NCI-H2029 treated with DMSO at 0.1 percent for 48 hours (cell line): ENCODE results near the gene PCDHGA1.
"Not testable (repeated sequence)": the region's sequence is repeated elsewhere in the genome, so short reads cannot be mapped to it uniquely, and the experiment has no call there.

Source experiments
- DNase-seq: peaks from one replicate; lab custom pipeline; 2025; lab: John Stamatoyannopoulos, UW

PCDHGA1 gene

GRCh38 chr5:141412854-141413539 is 82.7 kb downstream of the PCDHGA1 start, which contains the start of gene PCDHGA10:
TSS of gene PCDHGA10 (plus strand) at chr5:141412987. CDS start at chr5:141413176, 189 bp downstream.
- no peak for DNase-seq

GRCh38 chr5:141413540-141414069 is 83.3 kb downstream of the PCDHGA1 start:
- DNase-seq = no peak

GRCh38 chr5:141414548-141415274 is 84.4 kb downstream of the PCDHGA1 start:
- DNase-seq = not testable (repeated sequence)

- not testable (repeated sequence) for DNase-seq
Observed at GRCh38 chr5:141415275-141415618, 84.9 kb downstream of the PCDHGA1 start.

GRCh38 chr5:141417494-141418172 is 87.3 kb downstream of the PCDHGA1 start, which contains the start of gene PCDHGB7:
TSS of gene PCDHGB7 (plus strand) at chr5:141417677. CDS start at chr5:141417860, 183 bp downstream.
- not testable (repeated sequence) for DNase-seq

GRCh38 chr5:141419074-141419880 is 89.0 kb downstream of the PCDHGA1 start:
- DNase-seq = no peak

GRCh38 chr5:141420855-141421488 is 90.7 kb downstream of the PCDHGA1 start, which contains the start of gene PCDHGA11:
TSS of gene PCDHGA11 (plus strand) at chr5:141421051. CDS start at chr5:141421228, 177 bp downstream.
- DNase-seq = no peak

GRCh38 chr5:141421489-141421855 is 91.2 kb downstream of the PCDHGA1 start:
- no peak for DNase-seq

- no peak for DNase-seq
Observed at GRCh38 chr5:141422742-141423291, 92.5 kb downstream of the PCDHGA1 start.

GRCh38 chr5:141427783-141428426 is 97.6 kb downstream of the PCDHGA1 start:
- no peak for DNase-seq

GRCh38 chr5:141430332-141431113 is 100.2 kb downstream of the PCDHGA1 start, which contains the start of gene PCDHGA12:
TSS of gene PCDHGA12 (plus strand) at chr5:141430507. CDS start at chr5:141430760, 253 bp downstream.
- no peak for DNase-seq

- DNase-seq = no peak
Observed at GRCh38 chr5:141431286-141431685, 101.0 kb downstream of the PCDHGA1 start.

GRCh38 chr5:141432308-141432707 is 102.0 kb downstream of the PCDHGA1 start:
- DNase-seq = not testable (repeated sequence)

- not testable (repeated sequence) for DNase-seq
Observed at GRCh38 chr5:141432726-141433125, 102.4 kb downstream of the PCDHGA1 start.

- no peak for DNase-seq
Observed at GRCh38 chr5:141434006-141434405, 103.7 kb downstream of the PCDHGA1 start.

GRCh38 chr5:141437221-141437620 is 106.9 kb downstream of the PCDHGA1 start:
- no peak for DNase-seq

- no peak for DNase-seq
Observed at GRCh38 chr5:141439411-141440141, 109.3 kb downstream of the PCDHGA1 start.

- no peak for DNase-seq
Observed at GRCh38 chr5:141440341-141440740, 110.0 kb downstream of the PCDHGA1 start.
